ENCODE data around the gene VWA2. TPM values are rescaled to one million over a fixed set of nuclear protein-coding genes. Genes with fewer than 3 reads are reported as not detected.

Gene VWA2
- total RNA-seq, 2 experiments from 2014 or later, result not detected

DNA sequence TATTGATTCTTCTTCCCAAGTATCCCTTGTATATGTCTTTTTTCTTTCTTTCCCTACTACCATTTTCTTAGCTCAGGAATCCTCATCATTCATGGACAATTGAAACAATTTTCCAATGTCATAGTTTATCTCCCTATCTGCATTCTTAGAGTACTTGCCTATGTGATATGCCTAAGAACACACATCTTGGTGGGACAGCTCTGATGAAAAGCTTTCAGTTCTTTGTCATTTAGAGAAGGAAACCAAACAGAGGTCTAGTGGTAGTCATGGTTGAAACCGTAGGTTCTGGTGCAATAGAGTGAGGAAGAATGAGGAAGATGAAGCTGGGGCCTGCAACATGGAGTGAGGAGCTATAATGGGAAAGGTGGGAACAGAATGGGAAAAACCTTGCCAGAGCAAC is 31.7 kb upstream of the VWA2 start:
- ChIA-PET CTCF (interaction anchor here (2.1 kb wide), 1 partner anchor 15 kb away, joined by 6 read pairs; no protein-coding TSS in a partner anchor), POLR2A (no interaction called here)
- no peaks in the 10 kb centered on the region for H3K9me3 Mint-ChIP-seq
- H3K36me3 ChIP-seq (ENCODE audit: insufficient read depth, low read length), result no peaks in the 10 kb centered on the region
- no peak for ATAC-seq (ENCODE audit: poor library complexity)
- no peak overlapping the region for H3K27ac Mint-ChIP-seq
- no peak overlapping the region for H3K27ac ChIP-seq (ENCODE audit: low read depth in 1 of 2, low read length in 2 of 2)
- no peaks in the 10 kb centered on the region for H3K4me1 Mint-ChIP-seq (ENCODE audit: low read depth)
- no peak for DNase-seq
- H3K4me3 ChIP-seq (ENCODE audit: low read length), result no peak overlapping the region
- no peaks in the 10 kb centered on the region for H3K4me1 ChIP-seq (ENCODE audit: insufficient read depth, low read length)
- TF ChIP-seq CTCF (IDR thresholded peaks at IDR 0.05), result no peak
- H3K27me3 Mint-ChIP-seq, result peaks cover 23% of the 10 kb centered on the region
- H3K4me3 Mint-ChIP-seq, result no peak overlapping the region
- intact Hi-C loops (cut with DNase I, micrococcal nuclease), result no loop called here
- no peaks in the 10 kb centered on the region for H3K36me3 Mint-ChIP-seq (ENCODE audit: low read depth)
- no peaks in the 10 kb centered on the region for H3K9me3 ChIP-seq (ENCODE audit: control insufficient read depth in 1 of 2, insufficient read depth in 1 of 2, low read length in 2 of 2)
- peaks cover 0 to 4% of the 10 kb centered on the region in 2 experiments for H3K27me3 ChIP-seq (ENCODE audit: control insufficient read depth in 1 of 2, insufficient read depth in 2 of 2, low read length in 2 of 2)

GRCh38 chr10:114208351-114208750 is 30.7 kb upstream of the VWA2 start:
- no peaks in the 10 kb centered on the region for H3K9me3 Mint-ChIP-seq
- Histone ChIP-seq H3K36me3 (ENCODE audit: insufficient read depth, low read length) (no peaks in the 10 kb centered on the region), H3K4me1 (ENCODE audit: insufficient read depth, low read length) (no peaks in the 10 kb centered on the region), H3K27ac (ENCODE audit: low read depth in 1 of 2, low read length in 2 of 2) (no peak overlapping the region), H3K9me3 (ENCODE audit: control insufficient read depth in 1 of 2, insufficient read depth in 1 of 2, low read length in 2 of 2) (no peaks in the 10 kb centered on the region), H3K4me3 (ENCODE audit: low read length) (no peak overlapping the region), H3K27me3 (ENCODE audit: control insufficient read depth in 1 of 2, insufficient read depth in 2 of 2, low read length in 2 of 2) (peaks cover 0 to 4% of the 10 kb centered on the region in 2 experiments)
- H3K4me1 Mint-ChIP-seq (ENCODE audit: low read depth), result no peaks in the 10 kb centered on the region
- H3K36me3 Mint-ChIP-seq (ENCODE audit: low read depth), result no peaks in the 10 kb centered on the region
- no peak overlapping the region for H3K27ac Mint-ChIP-seq
- ATAC-seq (ENCODE audit: poor library complexity) (no peak), DNase-seq (no peak)
- POLR2A ChIA-PET, result interaction anchor here (0.6 kb wide), 1 partner anchor 647 kb away, joined by 3 read pairs; no protein-coding TSS in a partner anchor
- intact Hi-C loops (cut with DNase I, micrococcal nuclease), result no loop called here
- no peak for TF ChIP-seq CTCF (IDR thresholded peaks at IDR 0.05)
- H3K4me3 Mint-ChIP-seq, result no peak overlapping the region
- peaks cover 20% of the 10 kb centered on the region for H3K27me3 Mint-ChIP-seq
- CTCF ChIA-PET, result interaction anchor here (2.1 kb wide), 1 partner anchor 14 kb away, joined by 6 read pairs; no protein-coding TSS in a partner anchor

DNA sequence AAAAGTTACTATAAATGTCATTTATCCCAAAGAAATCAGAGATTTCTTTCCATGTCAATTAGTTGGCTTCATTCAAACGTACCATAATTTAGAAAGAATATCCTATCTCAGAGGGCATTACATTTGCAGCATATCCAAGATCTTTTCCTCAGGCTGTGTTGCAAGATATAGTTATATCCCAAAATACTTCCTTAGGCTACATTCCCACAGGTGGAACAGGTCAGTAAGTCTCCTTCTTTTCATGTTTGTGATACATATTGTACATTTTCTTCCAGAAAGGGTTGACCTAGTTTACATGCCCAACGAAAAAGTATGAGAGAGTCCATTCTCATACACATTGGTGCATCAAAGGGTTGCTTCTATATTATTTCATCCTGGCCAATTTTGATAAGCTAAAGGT is 26.9 kb upstream of the VWA2 start:
- no peaks in the 10 kb centered on the region for H3K9me3 ChIP-seq (ENCODE audit: control insufficient read depth in 1 of 2, insufficient read depth in 1 of 2, low read length in 2 of 2)
- no peaks in the 10 kb centered on the region for H3K36me3 Mint-ChIP-seq (ENCODE audit: low read depth)
- ChIA-PET POLR2A (no interaction called here), CTCF (no interaction called here)
- TF ChIP-seq CTCF (IDR thresholded peaks at IDR 0.05), result no peak
- ATAC-seq (ENCODE audit: poor library complexity) (no peak), DNase-seq (no peak)
- H3K27me3 Mint-ChIP-seq, result peaks cover 9% of the 10 kb centered on the region
- peaks cover 0 to 4% of the 10 kb centered on the region in 2 experiments for H3K27me3 ChIP-seq (ENCODE audit: control insufficient read depth in 1 of 2, insufficient read depth in 2 of 2, low read length in 2 of 2)
- H3K4me3 Mint-ChIP-seq, result no peak overlapping the region
- no peaks in the 10 kb centered on the region for H3K4me1 ChIP-seq (ENCODE audit: insufficient read depth, low read length)
- no peaks in the 10 kb centered on the region for H3K4me1 Mint-ChIP-seq (ENCODE audit: low read depth)
- no peaks in the 10 kb centered on the region for H3K36me3 ChIP-seq (ENCODE audit: insufficient read depth, low read length)
- no peak overlapping the region for H3K4me3 ChIP-seq (ENCODE audit: low read length)
- no peak overlapping the region for H3K27ac ChIP-seq (ENCODE audit: low read depth in 1 of 2, low read length in 2 of 2)
- H3K27ac Mint-ChIP-seq, result no peak overlapping the region
- H3K9me3 Mint-ChIP-seq, result no peaks in the 10 kb centered on the region
- intact Hi-C loops (cut with DNase I, micrococcal nuclease), result no loop called here

All from CD4-positive, alpha-beta T cell (primary cell).